Stimulated activated CD4-positive, alpha-beta T cell treated with anti-CD3 and anti-CD28 coated beads, Interleukin-15, amount 100 ng/mL, for 48 hours (primary cell): ENCODE measurements around the gene KCNMA1.

Experiments used
- DNase-seq, 2 donors: peaks; one replicate each; pipeline ENCODE4 v3.0.0-alpha.2; 2020; ENCODE audit warnings: low read depth in 2 of 2

The KCNMA1 gene

GRCh38 chr10:77219046-77219445 is 418.6 kb downstream of the KCNMA1 start:
- DNase-seq, result no peak

- no peak for DNase-seq
Measured at GRCh38 chr10:77214799-77215198, 422.8 kb downstream of the KCNMA1 start.

- DNase-seq, result no peak
Measured at GRCh38 chr10:77212632-77213031, 425.0 kb downstream of the KCNMA1 start.

- DNase-seq, result no peak
Measured at GRCh38 chr10:77210645-77211044, 427.0 kb downstream of the KCNMA1 start.

- DNase-seq, result no peak
Measured at GRCh38 chr10:77208684-77209256, 428.8 kb downstream of the KCNMA1 start.

- no peak for DNase-seq
Measured at GRCh38 chr10:77207828-77208185, 429.8 kb downstream of the KCNMA1 start.

- no peak for DNase-seq
Measured at GRCh38 chr10:77207182-77207827, 430.3 kb downstream of the KCNMA1 start.

GRCh38 chr10:77205135-77205534 is 432.5 kb downstream of the KCNMA1 start:
- DNase-seq, result no peak

- DNase-seq, result no peak
Measured at GRCh38 chr10:77204171-77204570, 433.4 kb downstream of the KCNMA1 start.

GRCh38 chr10:77202857-77203256 is 434.8 kb downstream of the KCNMA1 start:
- no peak for DNase-seq

- DNase-seq, result no peak
Measured at GRCh38 chr10:77201135-77202106, 436.2 kb downstream of the KCNMA1 start.

- no peak for DNase-seq
Measured at GRCh38 chr10:77197544-77197943, 440.1 kb downstream of the KCNMA1 start.

GRCh38 chr10:77196614-77197013 is 441.0 kb downstream of the KCNMA1 start:
- no peak for DNase-seq

- no peak for DNase-seq
Measured at GRCh38 chr10:77195101-77195500, 442.5 kb downstream of the KCNMA1 start.

GRCh38 chr10:77193001-77193400 is 444.6 kb downstream of the KCNMA1 start:
- no peak for DNase-seq

GRCh38 chr10:77192402-77192801 is 445.2 kb downstream of the KCNMA1 start:
- no peak for DNase-seq

- DNase-seq, result no peak
Measured at GRCh38 chr10:77191324-77192049, 446.1 kb downstream of the KCNMA1 start.

GRCh38 chr10:77190291-77190690 is 447.3 kb downstream of the KCNMA1 start:
- DNase-seq, result no peak

- DNase-seq, result no peak
Measured at GRCh38 chr10:77189520-77189919, 448.1 kb downstream of the KCNMA1 start.

- DNase-seq, result no peak
Measured at GRCh38 chr10:77189075-77189474, 448.5 kb downstream of the KCNMA1 start.

- DNase-seq, result no peak
Measured at GRCh38 chr10:77188521-77188920, 449.1 kb downstream of the KCNMA1 start.

GRCh38 chr10:77188000-77188395 is 449.6 kb downstream of the KCNMA1 start:
- DNase-seq, result no peak
